Skeletal muscle satellite cell (primary cell): ENCODE measurements around the gene COL7A1.

Experiments used
- H3K27me3 ChIP-seq: 2 replicates; pipeline ENCODE4 v1.7.0; 2013; ENCODE audit warnings: low read length; ENCODE audit not compliant: control insufficient read depth, insufficient read depth
- H3K36me3 ChIP-seq: 2 replicates; pipeline ENCODE4 v1.7.0; 2013; ENCODE audit warnings: mild to moderate bottlenecking, control low read depth, low read length; ENCODE audit not compliant: insufficient read depth
- H3K4me1 ChIP-seq: 2 replicates; pipeline ENCODE4 v1.7.0; 2013; ENCODE audit warnings: low read length; ENCODE audit not compliant: control insufficient read depth, insufficient read depth
- H3K4me2 ChIP-seq: 2 replicates; pipeline ENCODE4 v1.7.0; 2013; ENCODE audit warnings: mild to moderate bottlenecking, low read length
- H3K4me3 ChIP-seq: 2 replicates; pipeline ENCODE4 v1.7.0; 2013; ENCODE audit warnings: low read length
- H3K9ac ChIP-seq: 2 replicates; pipeline ENCODE4 v1.7.0; 2013; ENCODE audit warnings: mild to moderate bottlenecking, low read depth, low read length, moderate library complexity
- H3K9me3 ChIP-seq: replicated peaks from 2 replicates; pipeline ENCODE4 v1.7.0; 2013; ENCODE audit warnings: mild to moderate bottlenecking, control low read depth, low read length

Gene COL7A1

GRCh38 chr3:48567500-48567899 lies 27.6 kb downstream of the COL7A1 start:
- Histone ChIP-seq H3K9me3 (no peaks in the 10 kb centered on the region), H3K4me2 (no peak overlapping the region), H3K4me3 (no peak overlapping the region), H3K36me3 (peaks cover 3% of the 10 kb centered on the region), H3K27me3 (no peaks in the 10 kb centered on the region), H3K9ac (no peak overlapping the region), H3K4me1 (peaks cover 43% of the 10 kb centered on the region)

- peaks cover 3% of the 10 kb centered on the region for H3K36me3 ChIP-seq
Measured at GRCh38 chr3:48567090-48567489, 28.0 kb downstream of the COL7A1 start.

GRCh38 chr3:48566401-48566760 lies 28.7 kb downstream of the COL7A1 start:
- no peaks in the 10 kb centered on the region for H3K36me3 ChIP-seq
- H3K9ac ChIP-seq, result no peak overlapping the region
- no peaks in the 10 kb centered on the region for H3K27me3 ChIP-seq
- H3K4me2 ChIP-seq, result no peak overlapping the region
- H3K4me3 ChIP-seq, result no peak overlapping the region
- peaks cover 49% of the 10 kb centered on the region for H3K4me1 ChIP-seq
- no peaks in the 10 kb centered on the region for H3K9me3 ChIP-seq

More at GRCh38 chr3:48567090-48567489, 28.0 kb downstream of the COL7A1 start:
- Histone ChIP-seq H3K9ac (no peak overlapping the region), H3K27me3 (no peaks in the 10 kb centered on the region), H3K4me3 (no peak overlapping the region), H3K4me2 (no peak overlapping the region), H3K9me3 (no peaks in the 10 kb centered on the region), H3K4me1 (peaks cover 43% of the 10 kb centered on the region)

GRCh38 chr3:48565591-48566400 lies 29.3 kb downstream of the COL7A1 start:
- H3K27me3 ChIP-seq, result no peaks in the 10 kb centered on the region
- peak overlapping the region; percentile 37 for H3K9ac ChIP-seq
- peak overlapping the region; percentile 36 for H3K4me3 ChIP-seq
- H3K4me1 ChIP-seq, result peaks cover 55% of the 10 kb centered on the region
- no peaks in the 10 kb centered on the region for H3K9me3 ChIP-seq
- peak overlapping the region; percentile 44 for H3K4me2 ChIP-seq
- H3K36me3 ChIP-seq, result no peaks in the 10 kb centered on the region

GRCh38 chr3:48565186-48565585 lies 29.9 kb downstream of the COL7A1 start:
- Histone ChIP-seq H3K27me3 (no peaks in the 10 kb centered on the region), H3K36me3 (no peaks in the 10 kb centered on the region), H3K4me2 (no peak overlapping the region), H3K4me3 (no peak overlapping the region), H3K4me1 (peaks cover 61% of the 10 kb centered on the region), H3K9ac (peak overlapping the region; percentile 37), H3K9me3 (no peaks in the 10 kb centered on the region)

GRCh38 chr3:48564667-48565066 lies 30.5 kb downstream of the COL7A1 start:
- peak overlapping the region; percentile 78 for H3K9ac ChIP-seq
- H3K9me3 ChIP-seq, result no peaks in the 10 kb centered on the region
- no peaks in the 10 kb centered on the region for H3K36me3 ChIP-seq
- H3K4me2 ChIP-seq, result no peak overlapping the region
- H3K4me1 ChIP-seq, result peaks cover 66% of the 10 kb centered on the region
- H3K27me3 ChIP-seq, result no peaks in the 10 kb centered on the region
- no peak overlapping the region for H3K4me3 ChIP-seq

- H3K4me1 ChIP-seq, result peaks cover 73% of the 10 kb centered on the region
- peak overlapping the region; percentile 29 for H3K4me3 ChIP-seq
- no peaks in the 10 kb centered on the region for H3K9me3 ChIP-seq
- peak overlapping the region; percentile 59 for H3K4me2 ChIP-seq
- H3K27me3 ChIP-seq, result no peaks in the 10 kb centered on the region
- H3K9ac ChIP-seq, result peak overlapping the region; percentile 78
- H3K36me3 ChIP-seq, result no peaks in the 10 kb centered on the region
Measured at GRCh38 chr3:48564022-48564421, 31.1 kb downstream of the COL7A1 start.

GRCh38 chr3:48563382-48563918 lies 31.7 kb downstream of the COL7A1 start, which contains the start of gene UCN2:
UCN2 (minus strand) TSS chr3:48563781; CDS start chr3:48563124, 657 bp downstream.
- H3K9me3 ChIP-seq, result no peaks in the 10 kb centered on the region

GRCh38 chr3:48562367-48563095 lies 32.6 kb downstream of the COL7A1 start:
- peaks cover 86% of the 10 kb centered on the region for H3K4me1 ChIP-seq
- H3K9me3 ChIP-seq, result no peaks in the 10 kb centered on the region
- H3K36me3 ChIP-seq, result no peaks in the 10 kb centered on the region
- H3K9ac ChIP-seq, result no peak overlapping the region
- H3K27me3 ChIP-seq, result no peaks in the 10 kb centered on the region
- H3K4me3 ChIP-seq, result no peak overlapping the region
- H3K4me2 ChIP-seq, result no peak overlapping the region

More at GRCh38 chr3:48563382-48563918, 31.7 kb downstream of the COL7A1 start, which contains the start of gene UCN2:
- Histone ChIP-seq H3K4me1 (peaks cover 77% of the 10 kb centered on the region), H3K36me3 (no peaks in the 10 kb centered on the region), H3K4me3 (peak within 1 kb of the TSS; percentile 29), H3K9ac (peak within 1 kb of the TSS; percentile 78), H3K27me3 (no peaks in the 10 kb centered on the region), H3K4me2 (peak within 1 kb of the TSS; percentile 59)

GRCh38 chr3:48561045-48561736 lies 33.9 kb downstream of the COL7A1 start:
- peak overlapping the region; percentile 76 for H3K4me2 ChIP-seq
- no peaks in the 10 kb centered on the region for H3K36me3 ChIP-seq
- peaks cover 86% of the 10 kb centered on the region for H3K4me1 ChIP-seq
- peak overlapping the region; percentile 59 for H3K9ac ChIP-seq
- H3K9me3 ChIP-seq, result no peaks in the 10 kb centered on the region
- H3K27me3 ChIP-seq, result no peaks in the 10 kb centered on the region
- H3K4me3 ChIP-seq, result peak overlapping the region; percentile 57

- Histone ChIP-seq H3K27me3 (no peaks in the 10 kb centered on the region), H3K36me3 (no peaks in the 10 kb centered on the region), H3K4me1 (peaks cover 84% of the 10 kb centered on the region)
Measured at GRCh38 chr3:48560648-48561018, 34.5 kb downstream of the COL7A1 start.

More at GRCh38 chr3:48560648-48561018, 34.5 kb downstream of the COL7A1 start:
- no peaks in the 10 kb centered on the region for H3K9me3 ChIP-seq
- H3K9ac ChIP-seq, result peak overlapping the region; percentile 59
- peak overlapping the region; percentile 57 for H3K4me3 ChIP-seq
- peak overlapping the region; percentile 76 for H3K4me2 ChIP-seq
